HCT116 (cell line): ENCODE data around the gene OR5C1. TPM values are rescaled to one million over a fixed set of nuclear protein-coding genes. Genes with fewer than 3 reads are reported as not detected.

Source experiments
- ATAC-seq: fragments of 200-7000 bp; cut with Tn5 transposase; 2 replicates; pipeline ENCODE4 v1.9.1; 2020; ENCODE audit warnings: mild to moderate bottlenecking, moderate library complexity
- BruUV-seq: library from RNA; stranded (reverse); fragments of 400-500 nt; replicated peaks from 2 replicates; lab custom pipeline; 2021; lab: Mats Ljungman, UMichigan
- CTCF ChIA-PET: fragments of 300-600 bp; sonication (Branson Sonifier 250); formaldehyde crosslinking; loops from one replicate; lab custom pipeline; 2021; ENCODE audit warnings: antibody characterized with exemption; lab: Charles Lee
- POLR2A ChIA-PET: fragments of 300-600, 350-600 bp; sonication (Branson Sonifier 250); formaldehyde crosslinking; loops from one replicate; lab custom pipeline; 2021; ENCODE audit warnings: antibody characterized with exemption; lab: Charles Lee
- RAD21 ChIA-PET, 2 experiments: fragments of 300-600 bp; sonication (Branson Sonifier 250); formaldehyde crosslinking; loops; one replicate each; lab custom pipeline; 2023; ENCODE audit warnings: low total read pairs in 2 of 2; ENCODE audit not compliant: uncharacterized antibody in 2 of 2, unreplicated experiment in 2 of 2, low non-redundant PET in 1 of 2; lab: Charles Lee
- DNase-seq: peaks from one replicate; pipeline ENCODE4 v3.0.0-alpha.2; 2010; ENCODE audit warnings: low read depth, low spot score
- H2AFZ ChIP-seq: fragments of 200-600 bp; shearing (Covaris generic), sonication (generic); 2 replicates; pipeline ENCODE4 v1.6.1; 2017; ENCODE audit warnings: low read depth, mixed run types, mixed read lengths, antibody characterized with exemption, low read length; ENCODE audit not compliant: poor library complexity, severe bottlenecking
- H3K27ac ChIP-seq: 2 replicates; pipeline ENCODE4 v1.5.1; 2012; ENCODE audit warnings: low read depth, low read length
- H3K27me3 ChIP-seq: fragments of 200-600 bp; sonication (generic); 2 replicates; pipeline ENCODE4 v1.6.1; 2016; ENCODE audit warnings: mixed run types, low read length, mixed read lengths; ENCODE audit not compliant: insufficient read depth
- H3K36me3 ChIP-seq, 2 experiments: fragments of 200-500 bp in 1 of 2; fragments of 200-600 bp in 1 of 2; sonication (Bioruptor generic) in 1 of 2; sonication (generic) in 1 of 2; 2 replicates each; pipeline versions ENCODE4 v1.5.1 to v1.6.1; 2014 to 2016; ENCODE audit warnings: low read length in 2 of 2, inconsistent platforms in 1 of 2, mixed read lengths in 1 of 2, mixed run types in 1 of 2; ENCODE audit not compliant: insufficient read depth in 2 of 2, control insufficient read depth in 1 of 2
- H3K4me1 ChIP-seq, 2 experiments: fragments of 200-600 bp in 1 of 2; sonication (generic) in 1 of 2; 2 replicates each; pipeline versions ENCODE4 v1.5.1 to v1.6.1; 2012 to 2017; ENCODE audit warnings: low read length in 2 of 2, inconsistent platforms in 1 of 2, mild to moderate bottlenecking in 1 of 2, mixed read lengths in 1 of 2, mixed run types in 1 of 2, moderate library complexity in 1 of 2; ENCODE audit not compliant: insufficient read depth in 2 of 2, control insufficient read depth in 1 of 2
- H3K4me2 ChIP-seq: fragments of 200-600 bp; sonication (generic); 2 replicates; pipeline ENCODE4 v1.6.1; 2017; ENCODE audit warnings: mixed run types, low read length, mixed read lengths
- H3K4me3 ChIP-seq, 2 experiments: fragments of 200-600 bp in 1 of 2; sonication (generic) in 1 of 2; replicated peaks in 1 of 2; 2 replicates each; pipeline ENCODE4 v1.5.1; 2011 to 2016; ENCODE audit warnings: low read length in 2 of 2, control low read depth in 1 of 2, low read depth in 1 of 2, mild to moderate bottlenecking in 1 of 2, mixed read lengths in 1 of 2, mixed run types in 1 of 2
- H3K79me2 ChIP-seq: fragments of 200-600 bp; sonication (generic); 2 replicates; pipeline ENCODE4 v1.6.1; 2017; ENCODE audit warnings: mild to moderate bottlenecking, mixed run types, low read length, moderate library complexity, mixed read lengths; ENCODE audit not compliant: insufficient read depth
- H3K9ac ChIP-seq: fragments of 200-600 bp; sonication (generic); 2 replicates; pipeline ENCODE4 v1.6.1; 2016; ENCODE audit warnings: low read length, mixed read lengths
- H3K9me2 ChIP-seq: fragments of 200-600 bp; sonication (generic), shearing (Covaris generic); 2 replicates; pipeline ENCODE4 v1.6.1; 2017; ENCODE audit warnings: mixed run types, mild to moderate bottlenecking, moderate library complexity; ENCODE audit not compliant: insufficient read depth
- H3K9me3 ChIP-seq, 2 experiments: fragments of 200-500 bp in 1 of 2; fragments of 200-600 bp in 1 of 2; sonication (Bioruptor generic) in 1 of 2; sonication (generic) in 1 of 2; 2 replicates each; pipeline ENCODE4 v1.6.1; 2014 to 2017; ENCODE audit warnings: low read length in 2 of 2, mixed read lengths in 2 of 2, inconsistent platforms in 1 of 2, low read depth in 1 of 2, mild to moderate bottlenecking in 1 of 2, mixed run types in 1 of 2, moderate library complexity in 1 of 2; ENCODE audit not compliant: control insufficient read depth in 1 of 2, insufficient read depth in 1 of 2
- H4K20me1 ChIP-seq: fragments of 200-600 bp; sonication (generic), shearing (Covaris generic); 2 replicates; pipeline ENCODE4 v1.6.1; 2017; ENCODE audit warnings: mixed run types, mild to moderate bottlenecking, moderate library complexity; ENCODE audit not compliant: insufficient read depth
- ATF3 ChIP-seq: IDR thresholded peaks from 2 replicates; pipeline ENCODE4 v1.6.1; 2012
- CTCF ChIP-seq, 3 experiments: fragments of 200-600 bp in 1 of 3; sonication (generic) in 1 of 3; IDR thresholded peaks in 2 of 3; conservative IDR thresholded peaks in 1 of 3; 2 replicates each; pipeline ENCODE4 v1.5.1; 2012 to 2017; ENCODE audit warnings: low read depth in 2 of 3, low read length in 2 of 3, antibody characterized with exemption in 1 of 3, borderline replicate concordance in 1 of 3, control low read depth in 1 of 3, mild to moderate bottlenecking in 1 of 3, mixed read lengths in 1 of 3, mixed run types in 1 of 3, moderate library complexity in 1 of 3; ENCODE audit not compliant: insufficient read depth in 1 of 3
- EZH2 ChIP-seq: fragments of 200-600 bp; sonication (generic); IDR thresholded peaks from 2 replicates; pipeline ENCODE4 v1.6.1; 2017; ENCODE audit warnings: antibody characterized with exemption, mixed run types
- EZH2phosphoT487 ChIP-seq: fragments of 200-600 bp; IDR thresholded peaks from 2 replicates; pipeline ENCODE4 v1.6.1; 2018; ENCODE audit warnings: antibody characterized with exemption, borderline replicate concordance
- FOSL1 ChIP-seq: IDR thresholded peaks from 2 replicates; pipeline ENCODE4 v1.6.1; 2012; ENCODE audit warnings: low read depth
- JUND ChIP-seq: IDR thresholded peaks from 2 replicates; pipeline ENCODE4 v1.6.1; 2012
- MAX ChIP-seq: IDR thresholded peaks from 2 replicates; pipeline ENCODE4 v1.6.1; 2012
- POLR2A ChIP-seq: IDR thresholded peaks from 2 replicates; pipeline ENCODE4 v1.7.0; 2011; ENCODE audit warnings: borderline replicate concordance; ENCODE audit not compliant: insufficient read depth, insufficient read length; ENCODE audit errors: extremely low read depth
- POLR2AphosphoS5 ChIP-seq: IDR thresholded peaks from 2 replicates; pipeline ENCODE4 v1.6.1; 2011; ENCODE audit warnings: mild to moderate bottlenecking, low read depth, low read length, moderate library complexity
- SIN3A ChIP-seq: IDR thresholded peaks from 2 replicates; pipeline ENCODE4 v1.6.1; 2012; ENCODE audit warnings: low read depth
- SP1 ChIP-seq: IDR thresholded peaks from 2 replicates; pipeline ENCODE4 v1.6.1; 2012; ENCODE audit warnings: low read depth
- TCF7L2 ChIP-seq: IDR thresholded peaks from 2 replicates; pipeline ENCODE4 v1.7.0; 2011; ENCODE audit warnings: borderline replicate concordance, inconsistent platforms; ENCODE audit not compliant: insufficient read depth, insufficient read length; ENCODE audit errors: extremely low read depth
- YY1 ChIP-seq: IDR thresholded peaks from 2 replicates; pipeline ENCODE4 v1.6.1; 2011; ENCODE audit warnings: low read length, low read depth, moderate library complexity, mild to moderate bottlenecking; ENCODE audit not compliant: insufficient replicate concordance; ENCODE audit errors: extremely low read depth
- ZBTB33 ChIP-seq: IDR thresholded peaks from 2 replicates; pipeline ENCODE4 v1.6.1; 2011; ENCODE audit warnings: mild to moderate bottlenecking, low read length, moderate library complexity; ENCODE audit not compliant: insufficient replicate concordance; ENCODE audit errors: extremely low read depth
- ZFX ChIP-seq: fragments of 450-650 bp; IDR thresholded peaks from 2 replicates; pipeline ENCODE4 v1.6.1; 2017
- ZNF274 ChIP-seq: fragments of 200-500 bp; sonication (Bioruptor generic); IDR thresholded peaks from 2 replicates; pipeline ENCODE4 v1.6.1; 2014; ENCODE audit warnings: mild to moderate bottlenecking, low read depth, low read length, inconsistent platforms
- intact Hi-C: fragments of 100-400 bp; cut with micrococcal nuclease; formaldehyde crosslinking; loops from 2 replicates; pipeline ENCODE4 v1.10.0; 2022
- total RNA-seq: library from RNA; stranded (reverse); gene quantifications from one replicate; pipeline ENCODE4 v1.2.1, GENCODE V29; 2021; ENCODE audit not compliant: unreplicated experiment

The OR5C1 gene
- total RNA-seq, 1 experiment from 2014 or later = not detected

GRCh38 chr9:122832194-122832593 is 43.5 kb downstream of the OR5C1 start:
- no peak for ATAC-seq
- Histone ChIP-seq H3K27ac (no peak overlapping the region), H3K9ac (no peak overlapping the region), H3K9me2 (no peaks in the 10 kb centered on the region; the same call in 1 of the 2 replicates), H2AFZ (peak overlapping the region; percentile 41), H3K4me2 (no peak overlapping the region), H3K36me3 (no peaks in the 10 kb centered on the region), H3K9me3 (no peaks in the 10 kb centered on the region), H3K4me3 (no peak overlapping the region), H3K27me3 (no peaks in the 10 kb centered on the region), H3K4me1 (peaks cover 11 to 22% of the 10 kb centered on the region in 2 experiments; a peak in 3 of 4 replicates), H4K20me1 (no peaks in the 10 kb centered on the region), H3K79me2 (peaks cover 8% of the 10 kb centered on the region)
- ChIA-PET POLR2A (no interaction called here), CTCF (no interaction called here), RAD21 (no interaction called here)
- DNase-seq = no peak
- TF ChIP-seq JUND = no peak
- TF ChIP-seq EZH2phosphoT487 = no peak
- no peak for TF ChIP-seq ZFX
- no peak for TF ChIP-seq ZBTB33
- TF ChIP-seq TCF7L2 = no peak
- no peak for TF ChIP-seq EZH2
- TF ChIP-seq POLR2A = no peak
- TF ChIP-seq SIN3A = no peak
- no peak for TF ChIP-seq SP1
- TF ChIP-seq FOSL1 = no peak
- no peak for TF ChIP-seq MAX
- TF ChIP-seq ZNF274 = no peak
- no peak for TF ChIP-seq ATF3
- no peak for TF ChIP-seq YY1
- TF ChIP-seq POLR2AphosphoS5 = no peak
- TF ChIP-seq CTCF (IDR thresholded peaks at IDR 0.05 in 2 of 3, conservative IDR thresholded peaks at IDR 0.05 in 1 of 3; ENCODE audit: borderline replicate concordance in 1 of 3, insufficient read depth in 1 of 3, low read depth in 2 of 3, low read length in 2 of 3) = no peak
- intact Hi-C loops = no loop called here
- no TSS peak for BruUV-seq
